ENCODE measurements around the gene NECTIN2. TPM values are rescaled to one million over a fixed set of nuclear protein-coding genes. Genes with fewer than 3 reads are reported as not detected.

Gene NECTIN2
- total RNA-seq, 1 donor from 2014 or later, result 240 TPM

DNA sequence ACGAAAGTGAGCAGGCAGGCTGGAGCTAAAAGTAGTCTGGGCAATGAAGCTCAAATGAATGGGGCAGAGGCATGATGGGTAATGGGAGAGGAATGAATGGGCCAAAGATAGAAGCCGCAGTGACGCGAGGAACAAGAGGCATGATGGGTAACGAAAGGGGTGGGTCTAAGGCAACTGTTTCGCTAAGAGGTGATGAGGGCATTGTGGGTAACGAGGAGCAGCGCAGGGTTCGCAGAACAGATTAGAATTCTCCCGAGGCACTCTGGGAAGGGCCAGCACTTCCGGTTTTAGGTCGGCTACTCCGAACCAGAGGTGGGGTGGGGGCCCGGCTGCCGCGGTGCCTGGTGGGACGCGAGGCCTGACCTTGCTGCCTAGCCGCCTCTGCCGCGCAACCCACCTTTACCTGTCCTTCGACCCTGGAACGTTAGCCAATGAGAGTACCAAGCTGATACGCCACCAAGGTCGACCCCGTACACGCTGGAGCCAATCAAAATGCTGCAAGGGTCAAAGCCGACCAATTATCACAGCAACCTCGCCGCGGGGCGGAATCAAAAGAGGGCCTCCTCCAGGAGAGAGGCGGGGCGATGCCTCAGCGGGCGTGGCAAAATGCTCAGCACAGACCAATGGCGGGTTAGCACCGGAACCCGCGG lies 44.4 kb downstream of the NECTIN2 start:
- Histone ChIP-seq H3K4me3 (ENCODE audit: low read depth, low read length) (peak overlapping the region; percentile 41), H3K27me3 (ENCODE audit: control insufficient read depth, insufficient read depth, low read length) (no peaks in the 10 kb centered on the region), H3K36me3 (ENCODE audit: control insufficient read depth, insufficient read depth, low read length) (peaks cover 5% of the 10 kb centered on the region)
- peak; percentile 99 for DNase-seq (ENCODE audit: low read depth)
- TF ChIP-seq, protein P1, sequence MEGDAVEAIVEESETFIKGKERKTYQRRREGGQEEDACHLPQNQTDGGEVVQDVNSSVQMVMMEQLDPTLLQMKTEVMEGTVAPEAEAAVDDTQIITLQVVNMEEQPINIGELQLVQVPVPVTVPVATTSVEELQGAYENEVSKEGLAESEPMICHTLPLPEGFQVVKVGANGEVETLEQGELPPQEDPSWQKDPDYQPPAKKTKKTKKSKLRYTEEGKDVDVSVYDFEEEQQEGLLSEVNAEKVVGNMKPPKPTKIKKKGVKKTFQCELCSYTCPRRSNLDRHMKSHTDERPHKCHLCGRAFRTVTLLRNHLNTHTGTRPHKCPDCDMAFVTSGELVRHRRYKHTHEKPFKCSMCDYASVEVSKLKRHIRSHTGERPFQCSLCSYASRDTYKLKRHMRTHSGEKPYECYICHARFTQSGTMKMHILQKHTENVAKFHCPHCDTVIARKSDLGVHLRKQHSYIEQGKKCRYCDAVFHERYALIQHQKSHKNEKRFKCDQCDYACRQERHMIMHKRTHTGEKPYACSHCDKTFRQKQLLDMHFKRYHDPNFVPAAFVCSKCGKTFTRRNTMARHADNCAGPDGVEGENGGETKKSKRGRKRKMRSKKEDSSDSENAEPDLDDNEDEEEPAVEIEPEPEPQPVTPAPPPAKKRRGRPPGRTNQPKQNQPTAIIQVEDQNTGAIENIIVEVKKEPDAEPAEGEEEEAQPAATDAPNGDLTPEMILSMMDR (IDR thresholded peaks at IDR 0.05; ENCODE audit: insufficient read depth, low read length, poor library complexity, severe bottlenecking), result no peak

DNA sequence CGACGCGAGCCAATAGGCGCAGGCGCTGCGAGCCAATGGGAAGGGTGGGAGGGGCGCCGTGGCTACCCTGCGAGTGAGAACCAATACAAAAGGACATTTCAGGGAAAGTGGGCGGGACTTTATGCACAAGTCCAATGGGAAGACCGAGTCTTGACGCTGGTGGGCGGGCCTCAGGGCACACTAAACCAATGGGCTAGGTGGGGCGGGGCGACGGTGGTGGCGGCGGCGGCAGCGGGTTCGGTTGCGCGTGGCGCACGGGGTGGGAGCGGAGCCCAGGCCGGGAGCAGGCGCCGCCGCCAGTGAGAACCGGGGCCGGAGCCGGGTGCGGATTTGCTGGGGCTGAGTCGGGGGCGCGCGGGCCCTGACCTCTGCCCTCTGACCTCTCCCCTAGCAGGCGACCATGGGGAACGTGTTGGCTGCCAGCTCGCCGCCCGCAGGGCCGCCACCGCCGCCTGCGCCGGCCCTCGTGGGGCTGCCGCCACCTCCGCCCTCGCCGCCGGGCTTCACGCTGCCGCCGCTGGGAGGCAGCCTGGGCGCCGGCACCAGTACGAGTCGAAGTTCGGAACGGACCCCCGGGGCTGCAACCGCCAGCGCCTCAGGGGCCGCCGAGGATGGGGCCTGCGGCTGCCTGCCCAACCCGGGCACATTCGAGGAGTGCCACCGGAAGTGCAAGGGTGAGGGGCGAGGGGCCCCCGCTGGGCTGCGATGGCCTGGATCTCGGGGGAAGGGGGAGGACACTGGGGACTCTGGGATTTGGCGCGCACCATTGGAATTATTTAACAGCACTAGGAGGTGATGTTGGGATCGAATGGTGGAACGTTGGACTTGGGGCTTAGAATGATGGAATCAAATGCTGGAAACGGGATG lies 45.2 kb downstream of the NECTIN2 start, which contains the start of gene TOMM40:
Gene TOMM40, plus strand, starts transcription at position 239 of the 867 bp plus-strand sequence. Its CDS starts 162 bp downstream, at position 401.
- Histone ChIP-seq H3K4me3 (ENCODE audit: low read depth, low read length) (peak within 1 kb of the TSS; percentile 90), H3K27me3 (ENCODE audit: control insufficient read depth, insufficient read depth, low read length) (no peaks in the 10 kb centered on the region), H3K36me3 (ENCODE audit: control insufficient read depth, insufficient read depth, low read length) (peaks cover 6% of the 10 kb centered on the region)
- TF ChIP-seq, protein P1 (IDR thresholded peaks at IDR 0.05; ENCODE audit: insufficient read depth, low read length, poor library complexity, severe bottlenecking), result no peak
- peak; percentile 98 for DNase-seq (ENCODE audit: low read depth)

DNA sequence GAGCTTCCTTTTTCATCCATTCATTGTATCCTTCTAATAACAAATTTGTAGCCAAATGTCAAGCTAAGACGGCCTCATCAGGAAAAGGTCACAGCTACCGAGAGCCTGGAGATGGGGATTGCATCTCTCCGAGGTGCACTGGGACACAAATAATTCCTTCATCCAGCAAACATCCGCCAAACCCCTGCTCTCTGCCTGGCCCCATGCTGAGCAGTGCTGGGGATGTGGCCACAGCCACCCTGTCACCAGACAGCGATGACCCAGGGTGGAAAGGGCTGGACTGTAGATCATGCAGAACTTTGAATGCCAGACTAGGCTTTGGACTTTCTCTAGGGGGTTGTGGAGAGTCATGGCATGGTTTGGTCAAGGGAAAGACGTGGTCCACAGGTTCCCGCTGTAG lies 46.8 kb downstream of the NECTIN2 start:
- TF ChIP-seq, protein P1 (IDR thresholded peaks at IDR 0.05; ENCODE audit: insufficient read depth, low read length, poor library complexity, severe bottlenecking), result no peak
- H3K4me3 ChIP-seq (ENCODE audit: low read depth, low read length), result no peak overlapping the region
- no peak for DNase-seq (ENCODE audit: low read depth)
- H3K27me3 ChIP-seq (ENCODE audit: control insufficient read depth, insufficient read depth, low read length), result no peaks in the 10 kb centered on the region
- H3K36me3 ChIP-seq (ENCODE audit: control insufficient read depth, insufficient read depth, low read length), result peaks cover 7% of the 10 kb centered on the region

DNA sequence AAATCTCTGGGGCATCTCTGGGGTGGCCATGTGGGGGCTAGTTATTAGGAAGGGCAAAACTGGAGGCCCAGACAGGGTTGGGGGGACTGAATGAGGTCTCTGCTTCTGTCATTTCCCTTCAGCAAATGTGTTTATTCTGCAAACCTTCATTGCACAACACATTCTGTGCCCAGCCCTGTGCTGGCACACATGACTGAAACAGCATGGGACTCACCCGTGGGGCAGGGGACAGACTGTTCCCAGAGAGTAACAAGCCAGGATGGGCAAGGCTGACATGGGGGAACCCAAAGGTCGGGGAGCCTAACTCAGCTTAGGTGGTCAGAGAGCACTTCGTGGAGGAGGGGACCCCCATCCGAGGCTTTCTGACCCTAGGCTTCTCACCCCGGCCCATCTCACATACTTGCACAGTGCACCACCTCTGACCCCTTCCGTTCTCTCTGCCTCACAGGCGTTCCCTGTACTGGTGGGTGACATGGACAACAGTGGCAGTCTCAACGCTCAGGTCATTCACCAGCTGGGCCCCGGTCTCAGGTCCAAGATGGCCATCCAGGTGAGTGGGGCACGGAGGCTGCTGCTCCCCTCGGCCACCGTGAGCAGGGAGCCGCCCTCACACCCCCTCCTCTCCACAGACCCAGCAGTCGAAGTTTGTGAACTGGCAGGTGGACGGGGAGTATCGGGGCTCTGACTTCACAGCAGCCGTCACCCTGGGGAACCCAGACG lies 47.4 kb downstream of the NECTIN2 start:
- TF ChIP-seq, protein P1 (IDR thresholded peaks at IDR 0.05; ENCODE audit: insufficient read depth, low read length, poor library complexity, severe bottlenecking), result no peak
- H3K4me3 ChIP-seq (ENCODE audit: low read depth, low read length), result no peak overlapping the region
- no peaks in the 10 kb centered on the region for H3K27me3 ChIP-seq (ENCODE audit: control insufficient read depth, insufficient read depth, low read length)
- DNase-seq (ENCODE audit: low read depth), result no peak
- H3K36me3 ChIP-seq (ENCODE audit: control insufficient read depth, insufficient read depth, low read length), result peaks cover 8% of the 10 kb centered on the region

DNA sequence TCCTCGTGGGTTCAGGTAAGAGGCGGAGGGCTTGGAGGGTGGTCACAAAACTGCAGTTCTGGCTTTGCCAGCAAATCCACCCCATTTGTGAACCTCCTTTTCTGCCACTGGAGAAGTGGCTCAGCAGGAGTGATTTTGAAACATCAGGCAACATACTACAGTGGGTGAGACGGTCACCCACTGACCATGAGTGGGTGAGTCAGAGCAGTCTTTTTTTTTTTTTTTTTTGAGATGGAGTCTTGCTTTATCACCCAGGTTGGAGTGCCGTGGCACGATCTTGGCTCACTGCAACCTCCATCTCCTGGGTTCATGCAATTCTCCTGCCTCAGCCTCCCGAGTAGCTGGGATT lies 47.9 kb downstream of the NECTIN2 start:
- H3K27me3 ChIP-seq (ENCODE audit: control insufficient read depth, insufficient read depth, low read length), result no peaks in the 10 kb centered on the region
- H3K4me3 ChIP-seq (ENCODE audit: low read depth, low read length), result no peak overlapping the region
- peaks cover 8% of the 10 kb centered on the region for H3K36me3 ChIP-seq (ENCODE audit: control insufficient read depth, insufficient read depth, low read length)
- DNase-seq (ENCODE audit: low read depth), result no peak
- TF ChIP-seq, protein P1 (IDR thresholded peaks at IDR 0.05; ENCODE audit: insufficient read depth, low read length, poor library complexity, severe bottlenecking), result no peak

Measured in kidney epithelial cell (primary cell).